Measurements from ENCODE around the gene BTNL9.
"Not testable (repeated sequence)": the region's sequence is repeated elsewhere in the genome, so short reads cannot be mapped to it uniquely, and the experiment has no call there.

The BTNL9 gene

GRCh38 chr5:181044093-181044599, 4.1 kb downstream of the BTNL9 start:
- no peak overlapping the region for H3K4me3 ChIP-seq
- H3K9me3 ChIP-seq: no peaks in the 10 kb centered on the region
- no peak for DNase-seq
- H3K36me3 ChIP-seq: no peaks in the 10 kb centered on the region
- no peak overlapping the region for H3K27ac ChIP-seq
- no peaks in the 10 kb centered on the region for H3K4me1 ChIP-seq
- H3K27me3 ChIP-seq: peaks cover 0 to 47% of the 10 kb centered on the region in 2 donors
- intact Hi-C loops (cut with DNase I; ENCODE audit: low total_unique reads): no loop called here
- no peak for TF ChIP-seq CTCF (IDR thresholded peaks at IDR 0.05)

- no peak for TF ChIP-seq CTCF (IDR thresholded peaks at IDR 0.05)
- H3K27ac ChIP-seq: no peak overlapping the region
- H3K9me3 ChIP-seq: no peaks in the 10 kb centered on the region
- H3K4me3 ChIP-seq: no peak overlapping the region
- H3K36me3 ChIP-seq: no peaks in the 10 kb centered on the region
- H3K27me3 ChIP-seq: peaks cover 0 to 50% of the 10 kb centered on the region in 2 donors
- DNase-seq: no peak
- H3K4me1 ChIP-seq: no peaks in the 10 kb centered on the region
- intact Hi-C loops (cut with DNase I; ENCODE audit: low total_unique reads): no loop called here
Measured at GRCh38 chr5:181044662-181045305, 4.7 kb downstream of the BTNL9 start.

- no peaks in the 10 kb centered on the region for H3K4me1 ChIP-seq
- peaks cover 0 to 54% of the 10 kb centered on the region in 2 donors for H3K27me3 ChIP-seq
- TF ChIP-seq CTCF (IDR thresholded peaks at IDR 0.05): no peak
- no peaks in the 10 kb centered on the region for H3K9me3 ChIP-seq
- H3K36me3 ChIP-seq: no peaks in the 10 kb centered on the region
- no peak for DNase-seq
- no peak overlapping the region for H3K4me3 ChIP-seq
- H3K27ac ChIP-seq: no peak overlapping the region
- intact Hi-C loops (cut with DNase I; ENCODE audit: low total_unique reads): no loop called here
Measured at GRCh38 chr5:181045316-181045715, 5.2 kb downstream of the BTNL9 start.

- H3K27ac ChIP-seq; H3K4me3 ChIP-seq; DNase-seq; intact Hi-C loops (cut with DNase I; ENCODE audit: low total_unique reads); H3K36me3 ChIP-seq; H3K4me1 ChIP-seq; H3K9me3 ChIP-seq: not testable (repeated sequence)
- H3K27me3 ChIP-seq: peaks cover 0 to 54% of the 10 kb centered on the region in 2 donors
Measured at GRCh38 chr5:181045857-181046256, 5.8 kb downstream of the BTNL9 start.

- Histone ChIP-seq H3K4me3 (no peak overlapping the region), H3K27ac (no peak overlapping the region), H3K36me3 (no peaks in the 10 kb centered on the region), H3K9me3 (no peaks in the 10 kb centered on the region), H3K4me1 (peaks cover 0 to 3% (median under 1%) of the 10 kb centered on the region in 4 donors), H3K27me3 (peaks cover 0 to 58% of the 10 kb centered on the region in 2 donors)
- TF ChIP-seq CTCF (IDR thresholded peaks at IDR 0.05): no peak
- DNase-seq: no peak
- intact Hi-C loops (cut with DNase I; ENCODE audit: low total_unique reads): no loop called here
Measured at GRCh38 chr5:181047288-181047687, 7.2 kb downstream of the BTNL9 start.

- peaks cover 0 to 8% (median 5%) of the 10 kb centered on the region in 4 donors for H3K4me1 ChIP-seq
- intact Hi-C loops (cut with DNase I; ENCODE audit: low total_unique reads): no loop called here
- DNase-seq: no peak
- no peaks in the 10 kb centered on the region for H3K36me3 ChIP-seq
- no peak overlapping the region for H3K27ac ChIP-seq
- TF ChIP-seq CTCF (IDR thresholded peaks at IDR 0.05): no peak
- no peak overlapping the region for H3K4me3 ChIP-seq
- H3K9me3 ChIP-seq: no peaks in the 10 kb centered on the region
- peaks cover 0 to 62% of the 10 kb centered on the region in 2 donors for H3K27me3 ChIP-seq
Measured at GRCh38 chr5:181047921-181048320, 7.9 kb downstream of the BTNL9 start.
